Spleen (tissue), 7 donors: Measurements from ENCODE around the gene PRR23E.

Experiments used
- CTCF ChIP-seq, 11 experiments: fragments of 200-600 bp in 7 of 11; fragments of 450-650 bp in 4 of 11; sonication (generic) in 4 of 11; IDR thresholded peaks in 8 of 11; conservative IDR thresholded peaks in 3 of 11; 1 replicate in 7 of 11; 2 replicates in 4 of 11; pipeline versions ENCODE4 v1.4.0 to v1.8.0; 2016 to 2021; ENCODE audit warnings: antibody characterized with exemption in 11 of 11, inconsistent platforms in 4 of 11, mild to moderate bottlenecking in 1 of 11
- POLR2A ChIP-seq, 3 donors: fragments of 450-650 bp; IDR thresholded peaks; one replicate each; pipeline ENCODE4 v1.5.1; 2017; ENCODE audit warnings: antibody characterized with exemption in 3 of 3, mild to moderate bottlenecking in 1 of 3
- POLR2AphosphoS5 ChIP-seq, 3 donors: sonication (generic); formaldehyde crosslinking; IDR thresholded peaks; one replicate each; pipeline ENCODE4 v1.5.1; 2017; ENCODE audit warnings: antibody characterized with exemption in 3 of 3
- donor health status: DM: no; HTN: no; CAD: no; lungs with moderate emphysema.
- donor health status: DM: no; HTN: no; CAD: no.
- donor health status: DM: no; HTN: no; CAD: no.

GRCh38 chr3:127237835-127238234, 44.9 kb downstream of the PRR23E start:
- TF ChIP-seq CTCF (IDR thresholded peaks at IDR 0.05 in 8 of 11, conservative IDR thresholded peaks at IDR 0.05 in 3 of 11) (no peak), POLR2A (IDR thresholded peaks at IDR 0.05) (no peak), POLR2AphosphoS5 (IDR thresholded peaks at IDR 0.05) (no peak)
